NOMO-1 (cell line): ENCODE data around the gene AGPAT3.

ENCODE experiments used
- DNase-seq, 2 experiments: peaks; one replicate each; lab custom pipeline; 2025; ENCODE audit not compliant: unreplicated experiment in 2 of 2; lab: John Stamatoyannopoulos, UW

The AGPAT3 gene

DNA sequence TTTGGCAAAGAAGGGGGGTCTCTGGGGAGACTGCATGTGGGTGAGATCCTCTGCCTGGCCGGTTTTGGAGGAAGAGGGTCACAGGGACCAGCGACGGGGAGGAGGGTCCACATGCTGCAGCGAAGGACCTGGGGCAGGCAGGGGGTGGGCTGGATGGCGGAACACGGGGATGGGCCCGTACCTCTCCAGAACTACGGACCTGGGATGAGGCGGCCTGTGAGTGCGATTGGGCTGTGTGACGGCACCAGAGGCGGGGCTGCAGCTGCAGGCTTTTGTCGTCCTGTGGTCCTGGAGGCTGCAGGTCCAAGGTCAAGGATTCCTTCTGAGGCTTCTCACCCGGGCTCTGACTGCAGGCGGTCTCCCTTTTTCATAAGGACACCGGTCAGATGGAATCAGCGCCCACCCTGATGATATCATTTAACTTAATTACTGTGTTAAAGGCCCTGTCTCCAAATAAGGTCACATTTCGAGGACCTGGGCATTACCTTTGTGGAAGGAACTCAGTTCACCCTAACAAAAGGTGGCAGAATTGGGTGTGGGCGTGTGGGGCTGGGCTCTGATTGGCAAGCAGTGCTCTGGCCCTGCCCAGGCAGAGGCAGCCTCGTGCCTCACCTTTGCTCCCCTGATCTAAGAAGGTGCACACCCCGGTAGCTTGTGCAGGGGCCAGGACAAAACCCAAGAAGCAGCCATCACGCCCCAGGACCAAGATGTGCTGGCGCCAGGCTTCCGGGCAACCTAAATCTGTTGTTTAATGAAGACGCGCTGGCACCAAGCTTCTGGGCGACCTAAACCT is 87.1 kb downstream of the AGPAT3 start:
- no peak for DNase-seq

DNA sequence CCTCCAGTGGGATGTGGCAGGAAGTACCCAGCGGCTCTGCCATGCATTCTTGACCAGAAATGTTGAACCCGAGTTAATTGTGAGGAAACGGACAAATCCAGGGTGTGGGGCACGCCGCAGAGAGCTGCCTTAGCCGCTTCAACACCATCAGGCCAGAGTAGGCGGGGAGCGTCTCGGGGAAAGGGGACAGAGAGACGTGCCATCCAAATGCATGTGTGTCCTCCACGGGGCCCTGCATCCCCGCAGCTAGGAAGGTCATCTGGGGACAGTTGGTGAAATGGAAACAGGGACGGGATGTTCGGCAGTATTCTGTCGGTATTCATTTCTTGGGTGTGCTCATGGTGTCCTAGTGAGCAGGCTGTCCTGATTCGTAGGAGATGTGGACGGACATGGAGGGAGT is 88.0 kb downstream of the AGPAT3 start:
- DNase-seq, result no peak

DNA sequence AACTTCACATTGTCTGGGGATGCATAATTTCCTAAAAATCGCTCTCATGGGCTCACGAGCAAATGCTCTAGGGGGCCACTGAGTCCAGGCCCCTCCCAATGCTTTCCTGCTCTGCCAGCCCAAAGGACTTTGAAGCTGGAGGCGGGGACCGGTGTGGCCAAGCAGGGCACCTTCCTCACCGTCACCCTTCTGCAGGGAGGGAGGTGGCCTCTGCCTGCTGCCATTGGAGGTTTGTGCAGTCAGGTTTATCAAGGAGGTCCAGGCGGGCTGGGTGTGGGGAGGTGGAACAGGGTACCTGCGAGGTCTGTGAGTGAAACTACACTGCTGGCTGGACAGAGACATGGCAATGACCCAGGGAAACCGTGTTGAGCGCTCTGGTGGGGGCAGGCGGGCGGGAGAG is 89.0 kb downstream of the AGPAT3 start:
- DNase-seq, result no peak

DNA sequence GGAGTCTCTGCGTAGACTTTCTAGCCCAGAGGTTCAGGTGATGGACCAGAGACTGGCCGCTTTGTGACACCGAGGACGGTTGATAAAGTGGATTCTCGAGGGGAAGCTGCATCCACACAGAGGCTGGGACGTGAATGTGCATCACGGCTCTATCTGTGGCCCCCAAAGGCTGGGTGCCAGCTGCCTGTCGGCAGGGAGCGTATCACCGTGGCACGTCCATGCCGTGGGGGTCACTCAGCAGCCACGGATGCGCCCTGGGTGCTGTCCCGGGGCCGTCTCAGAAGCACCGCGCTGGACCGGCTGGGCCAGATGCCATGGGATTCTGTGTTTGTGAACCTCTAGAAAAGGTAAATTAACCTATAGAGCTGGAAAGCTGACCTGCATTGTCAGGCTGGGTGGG is 89.9 kb downstream of the AGPAT3 start:
- DNase-seq, result no peak

DNA sequence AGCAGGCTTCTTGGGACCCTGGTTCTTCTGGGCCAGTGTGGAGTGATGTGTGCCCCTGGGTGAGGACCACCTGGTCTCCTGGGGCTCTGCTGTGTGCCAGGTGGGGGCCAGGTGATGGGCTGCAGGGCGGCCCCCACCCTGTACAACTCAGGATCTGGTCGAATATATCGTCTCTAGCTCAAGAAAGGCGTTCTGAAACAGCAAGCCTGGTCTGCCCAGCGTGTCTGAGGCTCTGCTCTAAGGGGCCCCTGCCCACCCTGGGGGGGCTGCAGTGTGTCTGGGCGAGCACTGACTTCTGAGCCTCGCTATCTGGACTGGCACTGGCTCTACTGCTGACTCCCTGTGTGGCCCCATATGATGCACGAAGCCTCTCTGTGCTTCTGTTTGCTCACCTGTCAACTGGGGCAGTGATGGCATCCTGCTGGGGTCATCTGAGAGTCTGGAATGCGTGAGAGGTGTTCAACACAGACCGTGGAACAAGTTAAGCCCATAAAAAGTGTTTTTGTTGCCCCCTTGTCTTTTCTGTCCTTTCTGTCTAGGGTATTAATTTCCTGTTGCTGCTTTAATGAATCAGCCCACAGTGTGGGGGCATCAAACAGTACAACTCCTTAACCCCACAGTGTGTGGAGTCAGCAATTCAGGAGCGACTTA is 91.1 kb downstream of the AGPAT3 start:
- DNase-seq, result no peak

DNA sequence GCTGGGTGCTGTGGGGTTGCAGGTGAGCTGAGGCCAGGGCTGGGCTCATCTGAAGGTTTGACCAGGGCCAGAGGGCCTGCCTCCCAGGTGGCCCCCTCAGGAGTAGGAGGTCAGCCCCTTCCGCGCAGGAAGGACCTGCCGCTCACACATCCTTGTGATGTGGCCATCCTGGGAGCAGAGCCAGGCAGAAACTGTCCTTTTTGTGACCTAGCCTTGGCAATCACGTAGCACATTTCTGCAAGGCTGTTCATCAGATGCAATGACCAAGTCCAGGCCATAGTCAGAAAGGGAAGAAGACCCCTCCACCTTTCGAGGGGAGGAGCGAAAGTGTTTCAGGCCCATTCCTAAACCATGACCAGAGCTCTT is 91.6 kb downstream of the AGPAT3 start:
- no peak for DNase-seq

DNA sequence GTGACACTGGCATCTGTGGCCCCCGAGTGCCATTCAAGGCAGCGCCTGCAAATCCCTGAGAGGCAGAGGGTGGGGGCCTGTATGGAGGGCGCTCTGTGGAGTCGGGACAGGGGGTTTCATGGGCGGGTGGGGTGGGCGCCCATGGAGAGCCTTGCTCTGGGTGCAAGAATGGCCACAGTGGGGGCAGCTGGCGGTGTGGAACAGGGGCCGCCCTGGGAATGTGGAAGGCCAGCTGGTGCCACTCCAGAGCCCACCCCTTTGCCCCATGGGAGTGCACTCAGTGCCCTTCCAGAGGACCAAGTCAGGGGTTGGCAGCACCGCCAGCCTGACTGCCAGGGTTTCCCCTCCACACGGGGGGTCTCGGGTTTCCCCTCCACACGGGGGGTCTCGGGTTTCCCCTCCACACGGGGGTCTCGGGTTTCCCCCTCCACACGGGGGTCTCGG is 92.1 kb downstream of the AGPAT3 start:
- no peak for DNase-seq

DNA sequence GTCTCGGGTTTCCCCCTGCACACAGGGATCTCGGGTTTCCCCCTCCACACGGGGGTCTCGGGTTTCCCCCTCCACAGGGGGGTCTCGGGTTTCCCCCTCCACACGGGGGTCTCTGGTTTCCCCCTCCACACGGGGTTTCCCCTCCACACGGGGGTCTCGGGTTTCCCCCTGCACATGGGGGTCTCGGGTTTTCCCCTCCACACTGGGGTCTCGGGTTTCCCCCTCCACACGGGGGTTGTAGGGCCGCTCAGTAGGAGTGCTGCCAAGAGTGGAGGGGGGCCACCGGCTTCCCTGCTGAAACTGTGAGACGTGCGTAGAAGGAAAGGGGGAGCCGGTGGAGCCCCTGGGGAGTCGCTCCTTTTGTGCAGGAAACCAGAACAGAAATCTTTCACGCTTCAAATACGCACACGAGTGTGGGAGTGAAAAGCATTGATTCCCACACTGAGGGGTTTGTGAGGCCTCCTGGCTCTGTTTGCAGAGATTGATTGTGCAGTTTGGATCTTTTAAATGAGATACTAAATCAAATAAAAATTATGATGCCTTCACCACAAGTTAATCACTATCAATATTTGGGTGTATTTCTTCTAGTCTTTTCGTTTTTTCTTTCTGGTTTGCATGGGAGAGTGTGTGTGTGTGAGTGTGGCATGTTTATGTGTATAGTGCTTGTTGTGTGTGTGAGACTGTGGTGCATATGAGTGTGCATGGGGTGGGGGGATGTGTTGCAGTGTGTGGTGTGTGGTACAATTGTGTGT is 92.8 kb downstream of the AGPAT3 start:
- DNase-seq, result no peak

DNA sequence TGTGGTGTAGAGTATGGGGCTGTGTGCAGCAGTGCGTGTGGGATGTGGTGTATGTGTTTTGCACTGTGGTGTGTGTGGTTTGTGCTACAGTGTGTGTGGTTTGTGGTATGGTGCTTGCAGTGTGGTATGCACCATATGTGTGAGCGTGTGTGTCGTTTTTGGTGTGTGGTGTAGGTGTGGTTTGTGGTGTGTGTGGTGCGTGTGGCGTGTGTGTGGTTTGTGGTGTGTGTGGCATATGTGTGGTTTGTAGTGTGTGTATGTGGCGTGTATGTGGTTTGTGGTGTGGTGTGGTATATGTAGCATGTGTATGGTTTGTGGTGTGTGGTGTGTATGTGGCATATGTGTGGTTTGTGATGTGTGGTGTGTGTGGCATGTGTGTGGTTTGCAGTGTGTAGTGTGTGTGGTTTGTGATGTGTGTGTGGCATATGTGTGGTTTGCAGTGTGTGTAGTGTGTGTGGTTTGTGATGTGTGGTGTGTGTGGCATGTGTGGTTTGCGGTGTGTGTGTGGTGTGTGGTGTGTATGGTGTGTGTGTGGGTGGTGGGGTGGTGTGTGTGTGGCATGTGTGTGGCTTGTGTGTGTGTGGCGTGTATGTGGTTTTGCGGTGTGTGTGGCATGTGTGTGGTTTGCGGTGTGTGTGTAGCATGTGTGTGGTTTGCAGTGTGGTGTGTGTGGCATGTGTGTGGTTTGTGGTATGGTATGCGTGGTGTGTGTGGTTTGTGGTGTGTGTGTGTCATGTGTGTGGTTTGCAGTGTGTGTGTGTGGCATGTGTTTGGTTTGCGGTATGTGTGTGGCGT is 93.5 kb downstream of the AGPAT3 start:
- DNase-seq, result no peak

DNA sequence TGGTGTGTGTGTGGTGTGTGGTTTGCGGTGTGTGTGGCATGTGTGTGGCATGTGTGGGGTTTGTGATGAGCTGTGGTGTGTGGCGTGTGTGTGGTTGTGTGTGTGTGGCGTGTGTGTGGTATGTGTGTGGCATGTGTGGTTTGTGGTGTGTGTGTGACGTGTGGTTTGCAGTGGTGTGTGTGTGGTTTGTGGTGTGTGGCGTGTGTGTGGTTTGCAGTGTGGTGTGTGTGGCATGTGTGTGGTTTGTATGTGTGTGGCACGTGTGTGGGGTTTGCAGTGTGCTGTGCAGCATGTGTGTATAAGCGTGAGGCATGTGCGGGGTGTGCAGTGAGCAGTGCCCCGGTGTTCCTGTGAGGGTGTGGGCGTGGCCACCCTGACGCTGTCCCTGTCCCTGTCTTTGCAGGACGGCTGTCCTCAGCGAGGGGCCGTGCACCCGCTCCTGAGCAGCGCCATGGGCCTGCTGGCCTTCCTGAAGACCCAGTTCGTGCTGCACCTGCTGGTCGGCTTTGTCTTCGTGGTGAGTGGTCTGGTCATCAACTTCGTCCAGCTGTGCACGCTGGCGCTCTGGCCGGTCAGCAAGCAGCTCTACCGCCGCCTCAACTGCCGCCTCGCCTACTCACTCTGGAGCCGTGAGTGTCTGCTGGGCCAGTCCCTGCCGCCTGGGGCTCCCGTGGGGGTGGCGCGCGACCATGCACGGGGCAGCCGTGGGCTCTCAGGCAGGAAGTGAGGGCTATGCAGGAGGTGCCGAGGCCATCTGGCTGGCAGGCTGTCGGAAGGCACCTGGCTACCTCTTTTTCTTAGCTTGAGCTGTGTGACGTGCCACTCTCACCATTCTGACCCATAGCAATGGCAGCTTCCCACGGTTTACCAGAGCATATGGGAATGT is 94.5 kb downstream of the AGPAT3 start:
- DNase-seq, result no peak

DNA sequence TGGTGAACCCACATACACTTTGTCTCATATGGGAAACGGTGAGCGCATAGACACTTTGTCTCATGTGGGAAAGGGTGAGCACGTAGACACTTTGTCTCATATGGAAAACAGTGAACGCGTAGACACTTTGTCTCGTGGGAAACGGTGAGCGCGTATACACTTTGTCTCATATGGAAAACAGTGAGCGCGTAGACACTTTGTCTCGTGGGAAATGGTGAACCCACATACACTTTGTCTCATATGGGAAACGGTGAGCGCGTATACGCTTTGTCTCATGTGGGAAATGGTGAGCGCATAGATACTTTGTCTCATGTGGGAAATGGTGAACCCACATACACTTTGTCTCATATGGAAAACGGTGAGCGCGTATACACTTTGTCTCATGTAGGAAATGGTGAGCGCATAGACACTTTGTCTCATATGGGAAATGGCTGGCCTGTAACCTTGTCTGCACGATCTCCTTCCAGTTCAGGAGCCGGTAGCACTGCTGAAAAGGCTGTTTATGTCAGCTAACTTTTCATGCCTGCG is 96.4 kb downstream of the AGPAT3 start:
- no peak for DNase-seq

DNA sequence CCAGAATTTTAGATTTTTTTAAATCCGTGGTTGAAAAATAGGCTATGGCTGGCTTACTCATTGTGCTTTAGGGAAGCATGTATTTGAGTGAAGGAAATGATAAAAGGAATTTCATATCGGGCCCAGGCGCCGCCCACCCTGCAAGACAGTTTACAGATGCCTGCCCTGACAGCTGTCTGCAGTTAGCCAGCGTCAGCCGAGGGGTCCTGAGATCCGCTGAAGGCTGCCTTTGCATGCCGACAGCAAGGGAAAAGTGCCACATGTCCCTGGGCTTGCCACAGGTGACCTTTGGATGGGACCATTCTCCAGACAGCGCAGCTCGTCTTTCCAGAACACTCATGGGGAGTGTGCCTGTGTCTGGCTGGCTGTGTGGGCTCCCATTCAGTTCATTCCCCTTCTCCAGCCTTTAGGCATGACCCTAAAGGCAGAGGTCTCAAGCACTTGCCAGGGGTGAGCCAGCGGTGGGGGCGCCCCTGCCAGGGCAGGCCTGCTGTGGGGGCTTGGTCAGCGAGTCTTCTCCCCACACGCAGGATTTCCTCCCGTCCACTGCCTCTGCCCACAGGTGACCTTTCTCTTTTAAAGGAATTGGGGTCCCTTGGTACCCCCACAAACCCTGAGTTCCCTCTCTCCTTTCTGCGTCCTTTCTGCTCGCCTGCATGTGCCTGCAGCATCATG is 101.0 kb downstream of the AGPAT3 start:
- DNase-seq, result no peak

DNA sequence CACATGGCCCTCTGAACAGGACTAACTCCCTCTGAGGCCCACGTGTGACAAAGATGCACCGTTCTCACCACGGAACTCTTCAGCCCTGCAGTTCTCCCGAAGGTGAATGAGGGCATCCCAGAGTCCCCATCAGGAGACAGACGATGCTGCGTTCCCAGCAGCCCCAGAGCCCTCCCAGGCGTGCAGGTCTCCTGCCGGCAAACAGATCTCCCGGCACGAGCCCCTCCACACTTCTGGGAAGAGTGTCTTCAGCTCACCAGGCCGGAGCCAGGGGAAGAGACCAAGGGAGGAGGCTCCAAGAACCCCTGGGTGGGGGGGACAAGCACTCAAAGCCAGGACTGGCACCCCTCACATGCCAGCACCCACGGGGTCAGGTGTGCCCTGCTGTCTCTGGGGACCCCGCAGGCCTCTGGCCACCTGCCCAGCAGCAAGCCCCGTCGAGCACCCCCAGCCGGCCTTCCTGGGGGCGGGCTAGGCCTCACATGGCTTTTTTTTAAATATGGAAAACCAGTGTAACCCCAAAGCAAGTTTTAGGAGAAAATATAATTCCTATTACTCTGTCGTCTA is 102.0 kb downstream of the AGPAT3 start:
- no peak for DNase-seq

DNA sequence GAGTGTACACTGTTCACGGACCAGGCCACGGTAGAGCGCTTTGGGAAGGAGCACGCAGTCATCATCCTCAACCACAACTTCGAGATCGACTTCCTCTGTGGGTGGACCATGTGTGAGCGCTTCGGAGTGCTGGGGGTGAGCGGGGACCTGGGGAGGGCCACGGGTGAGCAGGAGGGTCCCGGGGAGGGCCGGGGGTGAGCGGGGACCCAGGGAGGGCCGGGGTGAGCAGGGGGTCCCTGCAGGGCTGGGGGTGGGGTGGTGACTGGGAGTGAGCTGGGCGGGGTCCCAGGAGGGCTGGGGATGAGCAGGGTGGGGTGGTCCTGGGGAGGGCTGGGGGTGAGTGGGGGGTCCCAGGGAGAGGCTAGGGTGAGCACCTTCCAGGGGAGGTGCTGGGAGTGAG is 103.0 kb downstream of the AGPAT3 start:
- DNase-seq, result no peak

DNA sequence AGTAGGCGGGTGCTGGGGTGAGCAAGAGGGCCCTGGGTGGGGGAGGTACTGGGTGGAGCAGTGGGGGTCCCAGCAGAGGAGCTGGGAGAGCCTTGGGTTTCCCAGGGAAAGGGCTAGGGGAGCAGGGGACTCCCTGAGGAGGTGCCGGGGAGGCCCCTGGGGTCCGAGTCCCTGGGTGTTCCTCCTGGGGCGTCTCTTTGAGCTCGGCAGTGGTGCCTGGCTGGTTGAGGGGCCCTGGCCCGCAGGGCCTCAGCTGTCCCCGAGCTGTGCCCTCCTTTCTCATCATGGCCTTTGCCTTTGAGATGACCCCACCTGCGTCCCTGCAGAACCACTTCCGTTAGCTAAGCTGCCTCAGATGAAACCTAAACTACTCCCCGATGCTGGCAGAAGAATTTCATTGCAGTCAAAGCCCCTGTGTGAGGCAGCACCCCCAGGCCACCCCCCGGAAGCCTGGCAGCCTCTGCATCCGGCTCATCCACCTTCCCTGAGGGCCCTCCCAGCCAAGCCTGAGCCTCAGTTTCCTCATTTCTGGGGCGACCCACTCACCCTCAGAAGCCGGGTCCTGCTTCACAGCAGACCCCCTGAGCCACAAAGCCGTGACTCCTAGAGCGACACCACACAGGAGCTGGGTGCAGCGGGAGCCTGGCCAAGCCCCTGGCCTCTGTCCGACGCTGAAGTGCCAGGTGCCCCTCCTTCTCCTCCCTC is 103.5 kb downstream of the AGPAT3 start:
- DNase-seq, result no peak

DNA sequence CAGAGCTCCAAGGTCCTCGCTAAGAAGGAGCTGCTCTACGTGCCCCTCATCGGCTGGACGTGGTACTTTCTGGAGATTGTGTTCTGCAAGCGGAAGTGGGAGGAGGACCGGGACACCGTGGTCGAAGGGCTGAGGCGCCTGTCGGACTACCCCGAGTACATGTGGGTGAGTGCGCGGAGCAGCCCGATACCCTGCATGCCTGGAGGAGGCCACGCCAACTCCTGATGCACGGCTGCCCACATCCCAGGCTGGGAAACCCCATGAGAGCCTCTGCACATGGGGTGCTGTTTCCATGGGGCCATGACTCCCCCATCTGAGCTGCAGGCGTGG is 104.1 kb downstream of the AGPAT3 start:
- DNase-seq, result no peak

DNA sequence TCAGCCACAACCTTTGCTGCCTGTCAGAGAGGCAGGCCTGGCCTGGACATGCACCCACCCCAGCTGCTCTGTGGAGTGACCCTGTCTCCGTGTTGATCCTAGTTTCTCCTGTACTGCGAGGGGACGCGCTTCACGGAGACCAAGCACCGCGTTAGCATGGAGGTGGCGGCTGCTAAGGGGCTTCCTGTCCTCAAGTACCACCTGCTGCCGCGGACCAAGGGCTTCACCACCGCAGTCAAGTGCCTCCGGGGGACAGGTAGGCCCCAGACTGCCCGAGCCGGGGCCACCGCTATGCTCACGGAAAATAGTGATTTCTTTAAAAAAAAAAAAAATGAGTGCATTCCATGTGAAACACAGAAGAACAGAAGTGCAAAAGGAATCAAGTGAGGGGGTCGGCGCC is 105.5 kb downstream of the AGPAT3 start:
- DNase-seq, result no peak

DNA sequence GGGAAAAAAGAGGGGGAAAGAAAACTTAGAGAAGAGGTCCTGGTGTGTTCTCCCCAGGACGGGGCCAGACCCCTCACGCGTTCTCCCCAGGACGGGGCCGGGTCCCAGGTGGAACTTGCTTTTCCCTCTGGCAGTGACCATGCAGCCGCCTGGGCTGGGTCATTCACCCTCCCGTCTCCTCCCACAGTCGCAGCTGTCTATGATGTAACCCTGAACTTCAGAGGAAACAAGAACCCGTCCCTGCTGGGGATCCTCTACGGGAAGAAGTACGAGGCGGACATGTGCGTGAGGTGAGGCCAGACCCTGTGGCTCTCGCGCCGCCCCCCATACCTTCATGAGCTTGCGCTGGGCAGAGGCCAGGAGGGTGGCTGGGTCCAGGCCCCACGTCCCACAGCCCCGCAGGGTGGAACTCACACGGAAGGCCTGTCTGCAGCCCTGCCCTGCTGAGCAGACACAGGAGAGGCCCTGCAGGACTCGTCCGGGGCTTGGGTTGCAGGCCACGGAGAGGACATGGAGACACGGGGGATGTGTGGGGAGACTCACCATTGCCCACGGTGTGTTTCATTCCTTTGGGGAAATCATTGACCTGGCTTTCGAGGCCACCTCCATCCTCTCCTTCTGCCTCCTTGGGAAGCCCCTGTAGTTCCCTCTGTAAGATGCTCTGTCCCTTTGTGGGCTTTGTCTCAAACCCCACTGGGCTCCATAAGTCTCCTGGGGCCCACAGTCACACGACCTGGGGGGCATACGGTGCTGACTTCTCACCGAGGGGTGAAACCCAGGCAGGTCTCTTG is 106.4 kb downstream of the AGPAT3 start:
- no peak for DNase-seq
